Measurements from ENCODE around the gene SASH1.

GRCh38 chr6:148311966-148312669 lies 30.5 kb upstream of the SASH1 start:
- no peak for TF ChIP-seq CTCF (IDR thresholded peaks at IDR 0.05; ENCODE audit: poor library complexity, severe bottlenecking)
- TF ChIP-seq EP300 (conservative IDR thresholded peaks at IDR 0.05; ENCODE audit: poor library complexity, severe bottlenecking), result no peak
- no peak for TF ChIP-seq TAF1 (IDR thresholded peaks at IDR 0.05; ENCODE audit: low read depth)
- TF ChIP-seq POLR2AphosphoS5 (IDR thresholded peaks at IDR 0.05), result no peak
- no peak for TF ChIP-seq REST (IDR thresholded peaks at IDR 0.05; ENCODE audit: borderline replicate concordance)
- TF ChIP-seq EZH2 (IDR thresholded peaks at IDR 0.05; ENCODE audit: borderline replicate concordance, insufficient read depth, low read length, poor library complexity, severe bottlenecking), result no peak
- no peak for TF ChIP-seq SMC3 (conservative IDR thresholded peaks at IDR 0.05; ENCODE audit: poor library complexity)

Data from neural cell (in vitro differentiated cells).